ENCODE results near the gene CNPY4.

DNA sequence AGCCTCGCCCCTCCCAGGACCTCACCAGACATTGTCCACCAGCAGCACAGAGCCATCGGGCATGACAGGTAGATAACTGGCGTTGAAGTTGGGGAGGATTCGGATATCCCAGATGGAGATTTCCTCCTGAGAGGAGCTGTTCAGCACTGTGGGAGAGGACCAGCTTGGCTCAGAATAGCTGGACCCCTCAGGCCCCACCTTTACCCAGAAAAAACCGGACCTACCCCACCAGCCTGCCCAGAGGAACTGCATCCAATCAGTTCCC is 37.6 kb downstream of the CNPY4 start:
- TF ChIP-seq CTCF (IDR thresholded peaks at IDR 0.05; ENCODE audit: borderline replicate concordance, extremely low read depth, low read length, poor library complexity, severe bottlenecking) (no peak), EZH2 (IDR thresholded peaks at IDR 0.05; ENCODE audit: borderline replicate concordance, low read depth, low read length, severe bottlenecking) (no peak)

Data from DND-41 (cell line).